Activated gamma-delta T cell (primary cell): ENCODE results near the gene ACO1.

Experiments used
- DNase-seq: peaks from one replicate; lab custom pipeline; 2025; lab: John Stamatoyannopoulos, UW

The ACO1 gene

GRCh38 chr9:32419921-32420320 is 35.5 kb downstream of the ACO1 start:
- no peak for DNase-seq

- DNase-seq: no peak
Observed at GRCh38 chr9:32422237-32422806, 37.9 kb downstream of the ACO1 start.

GRCh38 chr9:32423371-32423770 is 38.9 kb downstream of the ACO1 start:
- no peak for DNase-seq

GRCh38 chr9:32424616-32425015 is 40.2 kb downstream of the ACO1 start:
- DNase-seq: no peak

- no peak for DNase-seq
Observed at GRCh38 chr9:32426278-32426939, 42.0 kb downstream of the ACO1 start.

GRCh38 chr9:32427111-32427873 is 42.8 kb downstream of the ACO1 start:
- no peak for DNase-seq

DNA sequence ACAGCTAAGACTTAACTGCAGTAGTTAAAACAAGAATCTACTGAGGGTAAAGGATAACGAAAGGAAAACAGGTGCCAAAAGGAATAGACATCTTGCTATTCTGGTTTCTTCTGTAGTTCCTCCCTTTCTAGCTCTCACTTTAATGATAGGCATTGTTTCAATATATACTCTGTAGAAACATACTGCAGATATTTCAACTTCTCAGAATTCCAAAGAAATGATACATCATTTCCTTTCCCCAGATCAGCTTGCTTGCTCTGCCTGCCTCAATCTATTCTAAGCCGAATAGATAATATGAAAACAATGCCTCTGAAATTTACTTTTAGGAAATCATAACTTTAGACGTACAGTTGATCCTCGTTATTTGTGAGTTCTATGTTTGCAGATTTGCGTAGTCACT is 46.3 kb downstream of the ACO1 start:
- DNase-seq: no peak

- no peak for DNase-seq
Observed at GRCh38 chr9:32431196-32431595, 46.8 kb downstream of the ACO1 start.

GRCh38 chr9:32431940-32432555 is 47.6 kb downstream of the ACO1 start:
- DNase-seq: no peak

GRCh38 chr9:32434892-32435291 is 50.4 kb downstream of the ACO1 start:
- no peak for DNase-seq

DNA sequence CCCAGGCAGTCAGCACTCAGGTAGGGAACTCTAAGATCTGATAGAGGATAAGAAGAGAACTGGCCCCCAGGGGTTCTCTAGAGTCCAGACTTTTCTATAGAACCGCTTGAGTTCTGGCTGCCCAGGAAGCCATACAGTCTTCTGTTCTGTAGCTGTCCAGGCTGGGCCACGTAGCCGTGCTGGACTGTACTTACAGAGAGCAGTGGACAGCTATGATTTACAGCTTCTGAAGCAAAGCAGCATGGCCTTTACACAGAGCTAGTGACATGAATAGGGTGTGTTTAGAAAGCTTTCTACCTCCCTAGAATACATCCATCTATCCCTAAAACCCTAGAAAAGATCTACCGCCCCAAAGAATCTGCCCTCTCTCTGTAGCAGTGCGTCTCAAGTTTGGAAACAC is 57.2 kb downstream of the ACO1 start:
- DNase-seq: no peak

DNA sequence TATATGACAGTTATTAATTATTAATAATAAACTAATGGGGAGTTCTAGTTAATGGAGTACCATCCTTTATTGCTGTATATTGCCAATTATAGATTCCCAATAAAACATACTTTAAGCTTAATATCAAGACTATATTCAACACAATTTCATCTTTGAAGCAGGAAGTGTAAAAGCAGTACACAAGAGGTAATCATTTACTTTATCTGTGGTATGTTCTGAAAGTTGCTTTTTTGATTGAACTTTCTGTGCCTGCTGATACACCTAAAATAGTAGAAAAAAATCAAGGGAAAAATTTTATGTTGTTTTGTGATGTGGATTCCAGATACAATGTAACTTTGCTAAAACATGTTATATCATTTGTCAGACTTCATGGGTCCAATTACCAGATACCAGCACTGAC is 58.0 kb downstream of the ACO1 start:
- no peak for DNase-seq

DNA sequence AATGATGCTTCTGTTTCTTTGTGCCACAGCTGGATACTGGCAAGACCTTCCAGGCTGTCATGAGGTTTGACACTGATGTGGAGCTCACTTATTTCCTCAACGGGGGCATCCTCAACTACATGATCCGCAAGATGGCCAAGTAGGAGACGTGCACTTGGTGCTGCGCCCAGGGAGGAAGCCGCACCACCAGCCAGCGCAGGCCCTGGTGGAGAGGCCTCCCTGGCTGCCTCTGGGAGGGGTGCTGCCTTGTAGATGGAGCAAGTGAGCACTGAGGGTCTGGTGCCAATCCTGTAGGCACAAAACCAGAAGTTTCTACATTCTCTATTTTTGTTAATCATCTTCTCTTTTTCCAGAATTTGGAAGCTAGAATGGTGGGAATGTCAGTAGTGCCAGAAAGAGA is 65.5 kb downstream of the ACO1 start:
- no peak for DNase-seq

DNA sequence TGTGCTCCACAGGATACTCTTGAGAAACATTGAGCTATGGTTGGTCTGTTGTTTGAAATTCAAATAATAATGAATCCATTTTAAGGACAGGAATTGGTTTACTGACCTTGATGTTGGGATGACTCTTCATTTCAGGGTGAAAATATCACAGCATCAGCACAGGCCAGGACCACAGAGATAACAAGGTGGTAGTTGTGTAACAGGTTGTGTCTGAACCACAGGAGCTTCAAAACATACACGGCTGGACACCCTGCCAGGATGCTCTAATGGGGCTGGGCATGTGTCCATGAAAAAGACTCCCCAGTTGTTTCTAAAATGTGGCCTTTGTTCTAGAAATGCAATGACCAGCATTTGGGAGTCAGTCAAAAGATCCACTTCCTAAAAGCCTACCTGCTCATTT is 69.8 kb downstream of the ACO1 start:
- no peak for DNase-seq

DNA sequence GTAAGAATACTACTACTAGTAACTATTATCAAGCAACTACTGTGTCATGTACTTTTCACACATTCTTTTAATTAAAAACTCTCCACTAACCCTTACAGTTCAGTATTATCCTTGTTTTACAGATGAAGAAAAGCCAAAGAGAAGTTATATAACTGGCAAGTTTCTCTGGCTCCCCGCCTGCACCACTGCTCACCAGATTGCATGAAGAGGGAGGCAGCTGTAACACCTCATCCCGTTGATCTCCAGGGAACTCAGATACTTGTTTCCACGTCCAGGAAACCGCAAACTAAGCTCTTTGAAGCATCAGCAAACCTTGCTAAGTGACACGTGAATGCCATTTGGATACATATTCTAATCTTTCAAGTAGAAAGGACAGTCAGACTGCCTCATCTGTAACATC is 71.3 kb downstream of the ACO1 start:
- DNase-seq: no peak

DNA sequence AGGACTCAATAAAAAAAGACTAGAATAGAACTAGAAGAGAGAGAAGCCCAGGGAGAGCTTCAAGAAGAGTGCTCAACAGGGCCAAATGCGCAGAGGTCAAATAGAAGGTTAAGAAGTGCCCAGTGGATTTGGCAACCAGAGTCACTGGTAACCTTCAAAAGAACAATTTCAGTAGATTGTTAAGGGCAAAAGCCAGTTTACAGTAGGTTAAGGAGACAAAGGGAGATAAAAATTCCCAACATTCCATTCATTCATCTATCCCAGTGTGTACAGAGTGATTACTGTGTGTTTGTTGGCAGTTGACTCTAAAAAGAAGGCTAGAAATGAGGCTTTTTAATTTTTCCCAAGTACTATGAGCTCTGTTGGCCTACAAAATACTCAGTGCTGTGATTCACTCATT is 72.1 kb downstream of the ACO1 start:
- no peak for DNase-seq

DNA sequence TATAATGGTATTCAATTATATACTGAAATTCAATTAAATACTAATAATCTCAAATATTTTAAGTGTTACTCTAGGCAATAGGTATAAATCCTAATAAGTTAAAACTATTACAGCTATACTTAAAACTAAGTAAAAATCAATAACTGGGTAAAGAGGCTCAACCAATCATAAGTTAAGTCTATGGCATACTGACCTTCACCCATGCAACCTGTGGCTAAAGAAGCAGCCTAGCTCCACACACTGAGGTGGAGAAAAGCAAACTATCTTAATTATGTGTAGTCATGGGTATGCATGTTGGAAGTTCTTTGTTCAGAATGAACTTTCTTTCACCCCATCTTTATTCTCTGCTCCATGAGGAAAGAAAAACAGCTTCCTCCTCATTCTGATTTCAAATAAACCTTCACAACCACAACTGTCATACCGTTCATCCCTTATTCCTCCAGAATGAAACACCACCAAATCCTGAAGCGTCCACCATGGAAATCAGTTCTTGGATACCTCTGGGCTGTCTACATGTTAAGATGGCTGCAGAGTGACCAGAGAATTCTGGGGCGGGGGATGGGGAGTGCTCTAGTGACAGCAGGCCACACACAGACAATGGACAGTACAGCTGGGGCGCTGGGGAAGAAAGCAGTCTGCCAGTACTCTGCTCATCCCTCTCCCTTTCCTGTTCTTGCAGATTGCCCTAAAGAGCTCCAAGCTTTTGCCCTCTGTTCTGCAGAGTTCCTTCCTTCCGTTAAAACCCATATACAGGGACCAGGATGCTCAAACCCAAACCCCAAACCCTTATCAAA is 79.3 kb downstream of the ACO1 start:
- DNase-seq: no peak

DNA sequence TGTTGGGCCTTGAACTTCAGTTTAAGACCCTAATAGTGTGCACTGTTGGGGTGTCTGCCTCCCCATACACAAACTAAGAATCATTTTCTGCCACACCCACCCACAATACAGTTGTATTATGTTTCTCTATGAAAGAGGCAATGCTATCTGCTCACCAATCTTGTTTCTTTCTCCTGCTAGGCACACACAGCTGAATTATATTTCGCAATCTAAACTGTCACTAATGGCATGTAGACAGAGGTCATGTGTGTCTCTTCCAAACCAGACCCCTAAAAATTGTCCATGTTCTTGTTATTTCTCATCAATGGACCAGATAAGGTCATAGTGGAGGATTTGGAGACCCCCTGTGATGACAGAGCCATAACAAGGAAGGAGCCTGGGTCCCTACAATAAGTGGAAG is 84.3 kb downstream of the ACO1 start:
- DNase-seq: no peak

DNA sequence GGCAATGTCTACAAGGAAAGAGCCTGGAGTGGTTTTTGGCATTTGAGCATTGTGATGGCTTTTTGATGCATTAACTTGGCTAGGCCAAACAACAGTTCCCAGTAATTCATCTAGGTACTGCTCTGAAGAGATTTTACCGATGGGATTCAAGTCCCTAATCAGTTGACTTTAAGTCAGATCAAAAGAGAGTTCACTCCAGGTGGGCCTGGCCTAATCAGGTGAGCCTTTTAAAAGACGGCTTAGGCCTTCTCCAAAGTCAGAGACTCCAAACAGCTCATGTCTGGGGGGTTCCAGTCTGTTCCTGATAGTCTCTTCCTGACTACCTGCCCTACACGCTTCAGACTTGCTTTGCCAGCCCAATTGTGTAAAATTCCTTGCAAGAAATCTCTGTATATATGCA is 87.9 kb downstream of the ACO1 start:
- DNase-seq: no peak

DNA sequence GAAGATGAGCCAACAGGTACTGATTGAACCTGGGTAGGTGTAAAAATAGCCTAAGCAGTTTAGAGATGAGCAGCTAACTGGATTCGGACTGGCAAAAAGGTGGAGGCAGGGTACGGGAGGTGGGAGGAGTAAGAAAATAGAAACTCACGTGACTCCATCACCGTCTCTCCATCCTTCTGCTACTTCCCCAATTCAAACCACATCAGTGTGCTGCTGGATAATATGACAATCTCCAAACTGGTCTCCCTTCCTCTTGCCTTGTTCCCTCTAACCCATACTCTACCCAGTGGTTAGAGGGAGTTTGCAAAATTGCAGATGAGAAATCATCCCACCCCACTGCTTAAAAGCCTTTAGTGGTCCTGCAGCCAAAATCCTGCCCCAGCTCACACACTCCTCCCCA is 98.9 kb downstream of the ACO1 start:
- no peak for DNase-seq

GRCh38 chr9:32486839-32487562 is 102.6 kb downstream of the ACO1 start:
- no peak for DNase-seq

- DNase-seq: no peak
Observed at GRCh38 chr9:32487981-32488380, 103.5 kb downstream of the ACO1 start.
